GM08714 (cell line): Measurements from ENCODE around the gene FBXO42.
"Not testable (repeated sequence)": the region's sequence is repeated elsewhere in the genome, so short reads cannot be mapped to it uniquely, and the experiment has no call there.

Source experiments
- H3K4me3 ChIP-seq: fragments of 200-500 bp; sonication (Bioruptor generic); 2 replicates; pipeline ENCODE4 v1.5.1; 2014; ENCODE audit warnings: mild to moderate bottlenecking, low read length, inconsistent platforms
- ZNF274 ChIP-seq: IDR thresholded peaks from 2 replicates; pipeline ENCODE4 v1.6.1; 2012; ENCODE audit warnings: mild to moderate bottlenecking, low read depth, low read length

Gene FBXO42

DNA sequence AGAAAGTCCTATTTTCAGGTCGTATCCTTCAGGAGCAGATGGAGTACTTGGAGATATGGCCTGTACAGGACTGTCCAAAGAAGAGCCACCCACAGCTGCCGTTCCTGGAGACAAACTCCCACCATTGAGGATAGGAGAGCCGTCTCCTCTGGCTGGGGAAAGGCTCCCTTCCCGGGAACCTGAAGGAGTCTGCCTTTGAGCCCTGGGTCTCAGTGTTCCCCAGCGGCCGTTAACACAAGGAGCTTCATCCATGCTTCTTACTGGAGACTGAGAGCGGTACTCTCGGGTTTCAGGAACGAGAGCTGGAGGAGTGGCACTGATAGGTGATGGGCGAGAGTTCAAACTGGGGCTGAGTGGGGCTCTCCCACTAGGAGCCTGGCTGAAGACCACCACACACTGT, 100.9 kb downstream of the FBXO42 start:
- no peak for TF ChIP-seq ZNF274

DNA sequence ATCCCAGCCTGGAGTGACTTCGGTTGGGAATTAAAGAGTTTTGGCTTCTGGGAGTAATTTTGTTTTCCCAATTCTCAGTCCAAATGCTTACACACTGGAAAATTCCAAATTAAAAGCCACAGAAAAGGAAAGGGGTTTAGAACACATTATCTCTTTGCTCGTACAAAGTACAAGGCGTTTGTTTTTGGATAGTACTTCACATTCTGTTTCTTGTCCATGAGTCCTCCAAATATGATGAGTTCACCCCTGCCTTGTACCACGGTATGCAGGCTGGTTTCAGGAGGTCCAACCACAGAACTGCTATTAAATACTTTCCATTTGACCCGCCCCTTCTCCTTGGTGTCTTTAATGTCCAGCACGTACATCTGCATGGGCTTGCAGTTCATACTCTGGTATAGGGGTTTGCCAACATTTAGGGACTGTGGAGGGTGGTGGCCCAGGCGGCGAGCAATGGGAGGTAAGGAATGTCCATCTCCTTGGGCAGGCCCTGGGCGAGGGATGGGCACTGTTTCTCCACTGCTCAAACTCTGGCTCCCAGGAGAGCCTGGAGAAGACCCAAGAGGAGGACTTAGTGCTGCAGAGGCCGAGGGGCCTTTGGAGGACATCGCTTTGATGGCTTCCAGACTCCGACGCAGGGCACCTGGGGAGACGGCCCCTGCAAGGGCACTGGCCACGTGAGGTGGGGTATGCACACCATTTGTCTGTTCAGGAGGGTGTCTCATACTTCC, 101.6 kb downstream of the FBXO42 start:
- no peak overlapping the region for H3K4me3 ChIP-seq
- no peak for TF ChIP-seq ZNF274

More for the DNA sequence above, 100.9 kb downstream of the FBXO42 start:
- H3K4me3 ChIP-seq = no peak overlapping the region

DNA sequence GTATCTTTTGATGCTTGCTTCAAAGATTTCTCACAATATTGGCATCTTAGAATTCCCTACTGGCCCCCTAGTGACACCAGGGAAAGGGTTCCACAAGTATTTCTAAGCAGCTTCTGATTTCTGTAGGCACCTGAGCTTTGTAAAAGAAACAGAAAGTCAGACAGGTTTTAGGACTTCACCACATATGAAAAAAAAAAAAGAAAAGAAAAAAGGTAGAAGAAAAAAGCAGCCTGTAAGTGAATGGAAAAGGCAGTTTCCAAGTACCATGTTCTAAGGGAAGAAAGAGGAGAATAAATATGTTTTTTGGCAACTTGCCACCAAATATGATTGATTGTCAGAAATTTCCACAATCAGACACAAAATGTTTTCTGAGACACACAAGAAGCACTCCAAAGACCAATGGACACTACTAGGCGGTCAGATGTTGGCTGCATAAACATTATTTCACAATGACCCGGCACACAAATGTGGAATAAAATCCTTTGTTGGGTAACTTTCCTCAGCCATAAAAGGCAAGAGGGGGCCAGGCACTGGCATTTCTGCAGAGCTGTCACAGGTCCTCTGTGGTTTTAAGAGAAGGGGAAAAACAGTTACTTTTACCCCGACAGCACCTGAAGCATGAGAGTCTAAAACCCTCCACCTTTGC, 102.6 kb downstream of the FBXO42 start:
- no peak overlapping the region for H3K4me3 ChIP-seq
- no peak for TF ChIP-seq ZNF274

DNA sequence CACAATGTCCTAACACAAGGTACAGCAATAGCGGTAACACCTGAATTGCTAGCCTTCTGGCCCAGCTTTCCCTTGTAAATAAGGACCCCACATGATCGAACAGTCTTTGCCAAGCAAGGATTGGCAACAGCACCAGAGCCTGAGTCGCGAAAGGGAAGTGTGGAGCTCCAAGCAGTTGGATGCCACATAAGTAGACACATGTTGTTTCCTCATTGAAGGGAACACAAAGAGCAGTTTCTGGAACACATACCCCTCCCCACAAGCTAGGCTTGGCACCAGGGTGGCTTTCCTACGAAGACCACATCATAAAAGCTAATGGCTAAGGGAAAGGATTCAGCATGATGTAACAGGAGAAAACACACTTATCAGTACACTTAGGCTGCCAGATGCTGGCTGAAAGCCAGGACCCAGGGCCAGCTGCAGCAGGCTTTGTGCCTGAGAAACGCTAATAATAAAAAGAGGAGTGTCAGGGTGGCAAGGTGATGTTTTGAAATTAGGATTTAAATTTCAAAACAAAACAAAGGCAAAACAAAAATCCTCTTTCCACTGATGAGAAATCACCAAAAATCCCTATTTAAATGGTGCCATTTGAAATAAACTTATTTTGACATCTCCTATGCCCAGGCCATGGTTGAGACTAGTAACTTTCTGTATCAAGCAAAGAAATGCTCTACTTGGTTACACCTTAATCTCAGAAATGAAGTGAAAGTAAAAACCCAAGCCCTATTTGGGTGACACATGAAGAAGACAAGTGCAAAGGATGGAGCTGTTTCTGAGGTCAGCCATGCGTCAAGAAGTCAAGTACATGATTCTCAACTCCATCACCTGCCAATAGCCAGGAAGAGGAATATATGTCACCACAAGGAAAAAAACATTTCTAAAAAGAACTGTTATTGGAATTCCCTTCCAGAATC, 103.4 kb downstream of the FBXO42 start:
- H3K4me3 ChIP-seq = peak overlapping the region; percentile 9; the same call in 1 of the 2 replicates
- no peak for TF ChIP-seq ZNF274

DNA sequence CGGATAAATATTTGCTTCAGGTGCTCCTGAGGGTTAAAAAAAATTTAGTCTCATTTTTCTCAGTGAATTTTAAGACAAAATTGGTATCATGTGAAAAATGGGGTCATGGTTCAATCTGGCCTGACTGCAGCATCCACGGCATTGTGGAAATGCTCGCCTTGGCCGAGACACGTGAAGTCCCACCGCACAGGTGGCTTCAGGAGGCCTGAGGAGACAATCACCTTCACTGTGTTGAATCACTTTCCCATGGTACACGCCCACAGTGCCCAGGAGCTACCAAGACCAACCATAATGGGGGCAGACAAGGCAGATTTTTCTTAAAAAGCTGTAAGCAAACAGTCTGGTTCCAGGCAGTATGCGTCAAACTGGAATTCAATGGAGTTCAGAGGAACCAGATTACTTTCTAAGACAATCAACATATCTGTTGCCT, 104.3 kb downstream of the FBXO42 start:
- H3K4me3 ChIP-seq = no peak overlapping the region
- TF ChIP-seq ZNF274 = no peak

DNA sequence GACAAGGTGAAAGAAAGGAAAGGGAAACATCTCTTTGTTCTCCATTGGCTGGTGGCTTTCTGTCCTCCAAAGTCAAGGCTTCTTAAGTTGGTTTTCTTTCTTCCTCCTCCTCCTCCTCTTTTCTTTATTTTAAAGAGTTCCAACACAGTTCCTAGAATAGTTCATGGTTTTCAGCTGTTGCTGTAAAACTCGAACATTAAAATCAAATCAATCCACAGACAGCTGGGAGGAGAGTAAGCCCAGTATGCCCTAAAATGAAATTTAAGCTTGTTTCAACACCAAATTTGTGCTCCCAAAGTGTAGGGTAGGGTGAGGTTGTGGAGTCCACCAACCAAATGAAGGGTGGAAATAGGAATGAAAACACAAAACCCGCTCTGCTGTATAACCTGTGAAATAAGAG, 104.8 kb downstream of the FBXO42 start:
- TF ChIP-seq ZNF274 = no peak
- no peak overlapping the region for H3K4me3 ChIP-seq

DNA sequence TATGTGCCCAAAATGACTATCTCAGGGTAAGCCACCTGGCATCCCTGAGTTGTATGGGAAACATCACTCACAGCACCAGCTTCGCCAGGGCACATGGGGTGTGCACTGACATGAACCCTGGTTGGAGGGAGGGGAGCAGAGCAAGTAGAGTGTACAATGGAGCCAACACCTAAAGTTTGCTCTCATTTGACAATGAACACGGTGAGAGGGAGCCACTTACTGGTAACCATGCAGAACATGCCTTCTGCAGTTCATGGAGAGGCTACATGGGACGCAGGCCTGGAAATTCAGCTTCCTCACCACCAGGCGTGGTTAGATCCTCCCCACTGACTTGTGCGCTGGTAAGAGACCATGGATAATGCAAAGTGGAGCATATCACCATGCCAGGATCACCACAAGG, 105.3 kb downstream of the FBXO42 start:
- H3K4me3 ChIP-seq = no peak overlapping the region
- no peak for TF ChIP-seq ZNF274

DNA sequence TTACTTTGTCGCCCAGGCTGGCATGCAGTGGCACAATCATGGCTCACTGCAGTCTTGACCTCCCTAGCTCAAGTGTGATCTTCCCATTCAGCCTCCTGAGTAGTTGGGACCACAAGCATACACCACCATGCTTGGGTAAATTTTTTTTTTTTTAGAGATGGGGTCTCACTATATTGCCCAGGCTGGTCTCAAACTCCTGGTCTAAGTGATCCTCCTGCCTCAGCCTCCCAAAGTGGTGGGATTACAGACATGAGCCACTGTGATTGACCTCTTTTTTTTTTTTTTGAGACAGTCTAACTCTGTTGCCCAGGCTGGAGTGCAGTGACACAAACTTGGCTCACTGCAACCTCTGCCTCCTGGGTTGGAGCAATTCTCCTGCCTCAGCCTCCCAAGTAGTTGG, 106.0 kb downstream of the FBXO42 start:
- not testable (repeated sequence) for H3K4me3 ChIP-seq

DNA sequence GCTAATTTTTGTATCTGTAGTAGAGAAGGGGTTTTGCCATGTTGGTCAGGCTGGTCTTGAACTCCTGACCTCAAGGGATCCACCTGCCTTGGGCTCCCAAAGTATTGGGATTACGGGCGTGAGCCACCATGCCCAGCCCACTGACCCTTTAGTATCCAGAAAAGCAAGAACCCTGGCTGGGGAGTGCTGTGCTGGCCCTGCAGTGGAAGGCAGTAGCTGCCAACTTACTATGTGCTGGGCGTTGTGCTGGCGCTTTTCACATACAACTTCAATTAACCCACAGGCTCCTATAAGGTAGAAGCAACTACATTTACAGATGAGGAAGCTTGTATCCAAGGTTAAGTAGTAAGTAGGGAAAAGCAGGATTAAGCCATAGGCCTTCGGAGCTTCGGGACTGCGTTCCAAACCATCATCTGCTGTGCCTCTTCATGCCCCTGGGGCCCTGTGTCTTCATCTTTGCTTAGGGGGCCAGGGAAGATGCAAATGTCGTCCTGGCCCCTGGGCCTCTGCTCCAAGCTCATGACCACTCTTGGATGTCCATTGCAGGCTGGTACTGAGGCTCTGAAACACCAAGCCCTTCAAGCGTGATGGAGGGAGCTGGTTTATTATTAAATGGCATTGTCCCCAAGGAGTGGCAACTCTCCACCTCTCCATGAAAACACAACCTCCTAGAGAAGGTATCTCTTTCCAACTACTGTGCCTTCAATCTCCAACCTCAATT, 106.6 kb downstream of the FBXO42 start:
- no peak overlapping the region for H3K4me3 ChIP-seq
- TF ChIP-seq ZNF274 = no peak

DNA sequence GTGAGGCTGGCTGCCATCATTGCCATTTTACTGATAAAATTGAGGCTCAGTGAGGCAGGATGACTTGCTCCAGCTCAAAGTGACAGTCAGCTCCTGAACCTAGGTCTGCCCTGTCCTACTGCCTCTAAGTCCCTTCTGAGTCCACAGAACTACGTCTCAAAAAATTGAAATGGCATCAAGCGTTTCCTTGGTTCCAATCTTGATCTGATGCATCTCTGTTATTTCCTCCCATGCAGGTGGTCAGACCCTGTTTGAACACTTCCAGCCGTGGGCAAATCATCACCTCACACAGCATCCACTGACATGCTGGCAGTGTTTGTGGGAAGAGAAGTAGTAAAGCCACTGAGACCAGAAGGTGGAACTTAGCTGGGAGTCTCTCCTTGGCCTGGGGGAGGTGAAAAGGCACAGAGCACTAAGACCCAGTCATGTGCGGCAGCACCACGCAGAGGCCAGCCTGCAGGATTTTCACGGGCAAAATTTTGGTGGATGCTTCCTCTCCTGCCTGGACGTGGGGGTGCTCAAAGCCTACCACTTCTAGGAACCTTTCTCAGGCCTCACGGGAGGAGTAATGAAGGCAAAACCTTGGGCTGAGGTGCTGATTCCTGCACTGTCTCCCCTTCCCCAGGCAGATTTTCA, 107.5 kb downstream of the FBXO42 start:
- H3K4me3 ChIP-seq = no peak overlapping the region
- TF ChIP-seq ZNF274 = no peak

DNA sequence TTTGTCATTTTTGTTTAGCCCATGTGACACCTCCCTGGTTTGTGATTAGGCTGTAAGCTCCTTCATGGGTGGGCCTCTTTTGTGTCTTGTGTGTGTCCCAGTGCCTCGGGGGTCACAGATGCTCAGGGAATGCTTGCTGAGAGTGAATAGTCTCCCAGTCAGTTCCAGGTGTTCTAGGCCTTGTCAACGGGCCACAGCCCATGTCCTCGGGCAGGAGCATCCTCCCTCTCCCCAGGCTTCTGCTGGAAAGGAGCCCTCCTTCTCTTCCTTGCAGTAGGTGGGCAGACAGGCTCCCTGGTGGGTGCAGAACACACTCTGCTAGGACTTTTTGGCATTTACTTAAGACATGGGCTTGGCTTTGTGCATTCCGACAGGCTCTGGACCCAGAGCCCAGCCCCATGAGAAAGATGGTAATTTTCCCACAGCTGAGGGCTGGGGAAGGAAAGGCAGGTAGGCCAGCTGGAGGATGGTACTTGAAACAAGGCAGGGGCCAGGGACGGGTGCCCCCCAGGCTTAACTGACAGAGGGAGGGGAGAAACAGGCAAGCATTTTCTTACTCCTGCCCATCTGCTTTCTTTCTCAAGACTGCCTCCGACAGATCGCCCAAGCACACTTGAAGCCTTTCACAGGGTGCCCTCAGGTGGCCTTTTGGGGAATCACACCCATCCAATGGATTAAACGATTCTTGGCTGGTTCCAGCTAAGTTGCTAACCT, 108.2 kb downstream of the FBXO42 start:
- TF ChIP-seq ZNF274 = no peak

DNA sequence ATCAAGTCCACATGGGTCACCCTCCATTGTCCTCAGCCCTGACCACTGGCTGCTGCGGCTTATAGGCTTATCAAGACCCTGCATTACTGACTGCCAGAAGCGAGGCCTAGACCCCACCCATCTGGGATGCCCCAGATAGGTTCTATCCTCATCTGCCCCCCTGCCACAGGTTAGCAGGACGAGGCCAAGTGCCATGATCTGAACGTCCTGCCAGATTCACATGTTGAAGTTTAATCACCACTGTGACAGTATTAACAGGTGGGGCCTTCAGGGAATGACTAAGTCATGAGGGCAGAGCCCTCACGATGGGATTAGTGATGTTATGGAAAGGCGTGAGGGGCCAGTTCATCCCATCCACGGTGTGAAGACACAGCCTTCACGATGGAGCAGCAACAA, 109.1 kb downstream of the FBXO42 start:
- TF ChIP-seq ZNF274 = no peak
- H3K4me3 ChIP-seq = no peak overlapping the region

More for the DNA sequence above, 108.2 kb downstream of the FBXO42 start:
- no peak overlapping the region for H3K4me3 ChIP-seq

DNA sequence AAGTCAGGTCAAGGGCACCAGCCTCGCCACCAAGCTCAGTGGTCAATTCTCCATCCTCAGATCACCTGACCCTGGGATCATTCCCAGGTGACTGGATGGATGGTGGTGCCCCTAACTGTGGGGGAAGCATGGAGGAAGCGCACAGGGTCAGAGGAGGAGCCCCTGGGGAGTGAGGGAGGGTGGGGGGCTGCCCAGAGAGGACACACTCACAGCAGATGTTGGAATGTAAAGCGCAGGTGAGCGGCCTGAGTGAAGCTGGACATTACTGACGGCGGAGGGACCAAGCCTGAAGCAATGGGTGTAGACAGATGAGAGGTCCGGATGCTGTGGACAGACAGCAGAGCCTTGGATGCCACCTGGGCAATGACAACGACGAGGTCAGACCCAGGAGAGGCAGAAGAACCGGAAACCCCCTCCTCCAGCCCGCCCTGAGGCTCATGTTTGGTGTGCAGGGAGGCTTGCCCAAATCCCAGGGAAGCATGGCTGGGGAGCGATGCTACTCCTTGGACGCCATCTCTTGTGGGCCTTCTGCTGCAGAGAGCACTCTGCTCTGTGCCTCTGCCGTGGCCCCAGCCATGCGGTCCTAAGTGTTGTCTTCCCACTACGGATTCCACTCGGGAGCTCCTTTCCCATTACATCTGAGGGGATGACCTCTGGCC, 109.6 kb downstream of the FBXO42 start:
- no peak for TF ChIP-seq ZNF274
- no peak overlapping the region for H3K4me3 ChIP-seq
